Neural progenitor cell (in vitro differentiated cells): ENCODE data around the gene PIGT. TPM values are rescaled to one million over a fixed set of nuclear protein-coding genes. Genes with fewer than 3 reads are reported as not detected.
A peak's percentile ranks its signal among the peaks of the same experiment; 100 is the strongest.
"Not testable (repeated sequence)": the region's sequence is repeated elsewhere in the genome, so short reads cannot be mapped to it uniquely, and the experiment has no call there.

Experiments used
- DNase-seq: peaks from one replicate; pipeline ENCODE4 v3.0.0-alpha.2; 2016; ENCODE audit warnings: low spot score
- H2AFZ ChIP-seq: fragments of 200-600 bp; sonication (generic); replicated peaks from 2 replicates; pipeline ENCODE4 v1.6.1; 2016; ENCODE audit warnings: antibody characterized with exemption
- H3F3A ChIP-seq: fragments of 200-600 bp; sonication (generic); 2 replicates; pipeline ENCODE4 v1.6.1; 2016; ENCODE audit warnings: antibody characterized with exemption, low read depth
- H3K27ac ChIP-seq: fragments of 200-600 bp; sonication (generic); 2 replicates; pipeline ENCODE4 v1.5.1; 2016; ENCODE audit warnings: mild to moderate bottlenecking
- H3K27me3 ChIP-seq: fragments of 200-600 bp; sonication (generic); 2 replicates; pipeline ENCODE4 v1.6.1; 2016; ENCODE audit warnings: mild to moderate bottlenecking, moderate library complexity
- H3K36me3 ChIP-seq: fragments of 200-600 bp; sonication (generic); 2 replicates; pipeline ENCODE4 v1.5.1; 2016
- H3K4me1 ChIP-seq: fragments of 200-600 bp; sonication (generic); 2 replicates; pipeline ENCODE4 v1.6.1; 2016; ENCODE audit warnings: mixed run types
- H3K4me2 ChIP-seq: fragments of 200-600 bp; sonication (generic); 2 replicates; pipeline ENCODE4 v1.6.1; 2016
- H3K4me3 ChIP-seq: fragments of 200-600 bp; sonication (generic); 2 replicates; pipeline ENCODE4 v1.5.1; 2016
- H3K79me2 ChIP-seq: fragments of 200-600 bp; sonication (generic); 2 replicates; pipeline ENCODE4 v1.6.1; 2016; ENCODE audit warnings: low read depth
- H3K9ac ChIP-seq: fragments of 200-600 bp; sonication (generic); 2 replicates; pipeline ENCODE4 v1.6.1; 2016
- H3K9me3 ChIP-seq: fragments of 200-600 bp; sonication (generic); 2 replicates; pipeline ENCODE4 v1.5.1; 2016; ENCODE audit warnings: low read depth
- H4K20me1 ChIP-seq: fragments of 200-600 bp; sonication (generic); 2 replicates; pipeline ENCODE4 v1.6.1; 2016; ENCODE audit warnings: low read depth
- H3K27ac Mint-ChIP-seq: 3 replicates; pipeline ENCODE4 v1.8.0; 2021; ENCODE audit warnings: mixed read lengths
- H3K27me3 Mint-ChIP-seq: 2 replicates; pipeline ENCODE4 v1.8.0; 2022; ENCODE audit warnings: low read depth, mild to moderate bottlenecking, inconsistent platforms, moderate library complexity, mixed read lengths; ENCODE audit not compliant: insufficient read depth
- H3K36me3 Mint-ChIP-seq: 3 replicates; pipeline ENCODE4 v1.8.0; 2021; ENCODE audit warnings: mixed read lengths
- H3K4me1 Mint-ChIP-seq: 3 replicates; pipeline ENCODE4 v1.8.0; 2021; ENCODE audit warnings: mixed read lengths
- H3K4me3 Mint-ChIP-seq: 3 replicates; pipeline ENCODE4 v1.8.0; 2021; ENCODE audit warnings: mild to moderate bottlenecking, moderate library complexity, mixed read lengths
- H3K9me3 Mint-ChIP-seq: 3 replicates; pipeline ENCODE4 v1.8.0; 2020; ENCODE audit warnings: mixed read lengths
- EZH2 ChIP-seq: fragments of 200-600 bp; sonication (generic); IDR thresholded peaks from 2 replicates; pipeline ENCODE4 v1.6.1; 2017; ENCODE audit warnings: antibody characterized with exemption, mild to moderate bottlenecking, moderate library complexity
- microRNA-seq: library from miRNA; unstranded; fragments of <30 nt; microRNA quantifications from one replicate; pipeline ENCODE4, GENCODE V29; 2016
- small RNA-seq: library from RNA; depleted of rRNA; stranded (forward); fragments of <200 nt; gene quantifications from one replicate; pipeline ENCODE3, GENCODE V24; 2015
- total RNA-seq: library from RNA; depleted of rRNA; stranded (reverse); fragments of >200 nt; gene quantifications from 2 replicates; pipeline ENCODE4 v1.2.3, GENCODE V29; 2015; ENCODE audit warnings: low replicate concordance
- TF ChIP-seq, protein P1 (sequence below): fragments of 200-600 bp; sonication (generic); IDR thresholded peaks from 2 replicates; pipeline ENCODE4 v1.5.1; 2017; ENCODE audit warnings: antibody characterized with exemption, mild to moderate bottlenecking

PIGT gene
- total RNA-seq, 1 donor from 2014 or later, result 24.5 TPM

DNA sequence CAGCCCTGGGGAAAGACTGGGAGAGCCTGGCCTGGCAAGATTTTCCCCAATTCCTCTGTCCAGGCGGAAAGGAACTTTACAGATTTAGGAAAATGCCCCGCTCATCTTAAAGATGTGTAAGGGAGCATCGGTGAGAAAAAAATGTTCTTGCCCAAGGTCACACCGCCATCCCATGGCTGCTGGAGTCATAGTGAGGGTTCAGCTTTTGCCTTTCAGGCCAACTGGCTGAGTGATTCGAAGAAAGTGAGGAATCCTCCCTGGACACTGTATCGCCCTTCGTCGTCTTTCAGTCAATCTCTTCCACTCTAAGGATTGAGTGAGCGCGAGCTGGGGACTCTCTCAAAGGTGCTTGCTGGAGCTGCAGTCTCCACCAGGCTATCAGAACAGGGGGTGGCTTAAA, 55.0 kb downstream of the PIGT start:
- Mint-ChIP-seq H3K4me1 (peaks cover 13% of the 10 kb centered on the region), H3K36me3 (no peaks in the 10 kb centered on the region), H3K9me3 (peaks cover 6% of the 10 kb centered on the region), H3K4me3 (peak overlapping the region; percentile 81), H3K27ac (peak overlapping the region; percentile 48), H3K27me3 (peaks cover 16% of the 10 kb centered on the region)
- TF ChIP-seq, protein P1, sequence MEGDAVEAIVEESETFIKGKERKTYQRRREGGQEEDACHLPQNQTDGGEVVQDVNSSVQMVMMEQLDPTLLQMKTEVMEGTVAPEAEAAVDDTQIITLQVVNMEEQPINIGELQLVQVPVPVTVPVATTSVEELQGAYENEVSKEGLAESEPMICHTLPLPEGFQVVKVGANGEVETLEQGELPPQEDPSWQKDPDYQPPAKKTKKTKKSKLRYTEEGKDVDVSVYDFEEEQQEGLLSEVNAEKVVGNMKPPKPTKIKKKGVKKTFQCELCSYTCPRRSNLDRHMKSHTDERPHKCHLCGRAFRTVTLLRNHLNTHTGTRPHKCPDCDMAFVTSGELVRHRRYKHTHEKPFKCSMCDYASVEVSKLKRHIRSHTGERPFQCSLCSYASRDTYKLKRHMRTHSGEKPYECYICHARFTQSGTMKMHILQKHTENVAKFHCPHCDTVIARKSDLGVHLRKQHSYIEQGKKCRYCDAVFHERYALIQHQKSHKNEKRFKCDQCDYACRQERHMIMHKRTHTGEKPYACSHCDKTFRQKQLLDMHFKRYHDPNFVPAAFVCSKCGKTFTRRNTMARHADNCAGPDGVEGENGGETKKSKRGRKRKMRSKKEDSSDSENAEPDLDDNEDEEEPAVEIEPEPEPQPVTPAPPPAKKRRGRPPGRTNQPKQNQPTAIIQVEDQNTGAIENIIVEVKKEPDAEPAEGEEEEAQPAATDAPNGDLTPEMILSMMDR, result peak; percentile 10
- no peak for TF ChIP-seq EZH2
- no peaks in the 10 kb centered on the region for H3K79me2 ChIP-seq
- H3K36me3 ChIP-seq, result no peaks in the 10 kb centered on the region
- no peaks in the 10 kb centered on the region for H3K4me1 ChIP-seq
- peak overlapping the region; percentile 54 for H3K4me3 ChIP-seq
- no peaks in the 10 kb centered on the region for H4K20me1 ChIP-seq
- H3K9me3 ChIP-seq, result no peaks in the 10 kb centered on the region
- H3F3A ChIP-seq, result peaks cover 6% of the 10 kb centered on the region
- H2AFZ ChIP-seq, result peak overlapping the region; percentile 85
- no peak overlapping the region for H3K27ac ChIP-seq
- H3K9ac ChIP-seq, result no peak overlapping the region
- DNase-seq, result peak; percentile 33
- H3K27me3 ChIP-seq, result peaks cover 45% of the 10 kb centered on the region
- H3K4me2 ChIP-seq, result peak overlapping the region; percentile 93

GRCh38 chr20:45472286-45472685, 56.3 kb downstream of the PIGT start:
- not testable (repeated sequence) for H3K4me3 Mint-ChIP-seq, DNase-seq, H3K79me2 ChIP-seq, H3K4me3 ChIP-seq, H3K4me1 ChIP-seq, H3F3A ChIP-seq, H3K36me3 Mint-ChIP-seq, H3K9ac ChIP-seq, H4K20me1 ChIP-seq, H3K4me2 ChIP-seq, H3K27ac Mint-ChIP-seq, H3K36me3 ChIP-seq, H3K9me3 ChIP-seq, H3K27ac ChIP-seq, H2AFZ ChIP-seq, H3K9me3 Mint-ChIP-seq
- peaks cover 13% of the 10 kb centered on the region for H3K4me1 Mint-ChIP-seq
- H3K27me3 Mint-ChIP-seq, result peaks cover 12% of the 10 kb centered on the region
- peaks cover 38% of the 10 kb centered on the region for H3K27me3 ChIP-seq

Small RNA genes within 50 kb of the gene (microRNA-seq; reads per million reads assigned to microRNA genes)
- gene MIR6812, result not detected

Small RNA genes within 50 kb of the gene (small RNA-seq; reads per million reads assigned to genes)
- not detected for gene MIR6812

Other genes starting within 250 kb of the PIGT start
- not detected in 2 replicates for gene PI3, start 241.2 kb upstream of the PIGT start, total RNA-seq
- not detected in 2 replicates for gene SEMG1, start 209.1 kb upstream of the PIGT start, total RNA-seq
- not detected in 2 replicates for gene SEMG2, start 194.8 kb upstream of the PIGT start, total RNA-seq
- not detected in 2 replicates for gene SLPI, start 161.6 kb upstream of the PIGT start, total RNA-seq
- not detected in 2 replicates for gene RBPJL, start 109.3 kb upstream of the PIGT start, total RNA-seq
- gene MATN4, start 107.8 kb upstream of the PIGT start, total RNA-seq, result 0.06 TPM in 1 of 2 replicates, not detected in the other
- gene SDC4, start 67.7 kb upstream of the PIGT start, total RNA-seq, result 19.3 and 27.6 TPM in 2 replicates
- gene SYS1, start 53.0 kb upstream of the PIGT start, total RNA-seq, result 10.5 and 21.5 TPM in 2 replicates
- 0.06 TPM in 1 of 2 replicates, not detected in the other for gene TP53TG5, start 37.8 kb upstream of the PIGT start, total RNA-seq
- gene DBNDD2, start 7.9 kb upstream of the PIGT start, total RNA-seq, result 10.2 and 15.1 TPM in 2 replicates
- gene WFDC2, start 53.6 kb downstream of the PIGT start, total RNA-seq, result 2.7 and 5.8 TPM in 2 replicates
- not detected in 2 replicates for gene SPINT3, start 99.5 kb downstream of the PIGT start, total RNA-seq
- gene WFDC6, start 123.3 kb downstream of the PIGT start, total RNA-seq, result not detected in 2 replicates
- not detected in 2 replicates for gene EPPIN, start 131.3 kb downstream of the PIGT start, total RNA-seq
- not detected in 2 replicates for gene WFDC8, start 163.1 kb downstream of the PIGT start, total RNA-seq
- not detected in 2 replicates for gene WFDC10A, start 213.6 kb downstream of the PIGT start, total RNA-seq
- not detected in 2 replicates for gene WFDC9, start 215.1 kb downstream of the PIGT start, total RNA-seq